Fibroblast of the aortic adventitia (primary cell): ENCODE results near the gene SLAMF8. TPM values are rescaled to one million over a fixed set of nuclear protein-coding genes. Genes with fewer than 3 reads are reported as not detected.

Source experiments
- DNase-seq: peaks from one replicate; pipeline ENCODE4 v3.0.0-alpha.2; 2010; ENCODE audit warnings: low read depth
- H3K4me3 ChIP-seq: 2 replicates; pipeline ENCODE4 v1.5.1; 2011; ENCODE audit warnings: low read depth, mild to moderate bottlenecking, control low read depth, low read length, moderate library complexity
- CTCF ChIP-seq: IDR thresholded peaks from 2 replicates; pipeline ENCODE4 v1.5.1; 2011; ENCODE audit warnings: mild to moderate bottlenecking, low read length, control low read depth, inconsistent platforms; ENCODE audit not compliant: insufficient read depth
- total RNA-seq: library from RNA; depleted of rRNA; stranded (reverse); fragments of >200 nt; gene quantifications from 2 replicates; pipeline ENCODE4 v1.2.3, GENCODE V29; 2012; ENCODE audit warnings: low replicate concordance

The SLAMF8 gene
- total RNA-seq, 1 donor = not detected

DNA sequence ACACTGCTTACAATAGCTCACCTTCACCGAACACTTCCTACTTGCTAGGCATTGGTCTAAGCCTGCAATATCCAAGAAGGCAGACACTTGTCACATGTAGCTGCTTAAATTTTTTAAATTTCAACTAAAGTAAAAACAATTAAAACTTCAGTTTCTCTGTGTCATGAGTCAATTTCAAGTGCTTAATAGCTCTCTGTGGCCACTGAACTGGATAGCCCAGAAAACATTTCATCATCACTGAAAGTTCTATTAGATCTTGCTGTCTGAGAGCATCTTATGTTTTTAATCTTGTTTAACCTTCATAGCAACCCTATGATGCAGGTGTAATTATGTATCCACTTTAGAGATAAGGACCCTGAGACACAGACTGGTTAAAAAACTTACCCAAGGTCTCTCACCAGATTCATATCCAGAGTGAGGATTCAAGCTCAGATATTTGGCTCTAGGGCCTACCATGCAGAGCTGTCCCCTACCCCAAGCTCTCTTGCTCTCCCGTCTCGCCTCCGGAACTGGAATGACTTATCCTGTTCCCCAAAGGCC lies 27.2 kb upstream of the SLAMF8 start:
- no peak overlapping the region for H3K4me3 ChIP-seq
- no peak for TF ChIP-seq CTCF
- DNase-seq = no peak

DNA sequence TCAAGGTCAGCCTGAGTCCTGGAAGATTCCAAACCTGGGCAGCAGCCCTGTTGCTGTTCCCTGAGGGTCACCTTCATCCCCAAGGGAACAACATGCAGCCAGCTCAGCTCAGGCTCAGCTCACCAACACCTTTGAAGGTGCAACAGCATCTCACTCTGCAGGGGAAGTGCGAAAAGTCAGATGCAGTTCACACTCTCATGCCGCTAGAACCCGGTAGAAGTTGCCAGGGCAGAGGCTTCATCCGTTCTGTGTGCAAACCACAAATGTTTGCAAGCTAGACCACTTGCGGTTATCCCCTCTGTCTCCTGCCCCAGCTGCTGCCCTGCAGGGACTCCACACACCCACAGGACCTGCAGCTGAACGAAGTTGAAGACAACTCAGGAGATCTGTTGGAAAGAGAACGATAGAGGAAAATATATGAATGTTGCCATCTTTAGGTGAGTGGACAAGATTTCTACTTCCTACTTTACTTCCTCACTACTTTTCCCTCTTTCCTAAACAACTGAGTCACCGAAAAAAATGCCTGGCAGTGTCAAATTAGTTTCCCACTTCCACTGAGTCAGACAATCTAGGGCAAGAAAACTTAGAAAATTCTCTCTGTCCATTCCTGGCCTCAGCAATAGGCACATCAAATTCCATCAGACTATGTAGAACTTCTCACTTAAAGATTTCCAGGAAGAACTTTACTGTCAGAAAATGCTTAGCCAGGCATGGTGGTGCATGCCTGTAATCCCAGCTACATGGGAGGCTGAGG lies 26.3 kb upstream of the SLAMF8 start:
- H3K4me3 ChIP-seq = no peak overlapping the region
- no peak for TF ChIP-seq CTCF
- DNase-seq = no peak

DNA sequence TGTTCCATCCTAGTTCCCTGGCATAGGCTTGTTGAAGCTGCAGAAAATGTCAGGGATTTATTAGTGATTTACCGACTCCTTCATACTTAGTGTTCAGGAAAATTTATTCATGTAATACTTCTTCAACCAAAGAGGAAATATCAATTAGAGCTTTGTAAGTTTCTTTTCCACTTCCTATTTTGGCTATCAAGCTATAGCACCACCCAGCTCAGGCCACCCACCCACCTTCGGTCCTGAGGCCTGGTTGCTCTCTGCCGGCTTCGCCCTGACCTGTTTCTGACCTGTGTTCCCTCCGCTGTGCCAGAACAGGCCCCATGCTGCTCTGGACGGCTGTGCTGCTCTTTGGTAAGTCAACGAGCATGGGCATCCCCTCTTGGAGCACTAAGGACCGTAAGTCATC lies 24.6 kb upstream of the SLAMF8 start, which contains the start of gene FCRL6:
FCRL6 (plus strand) TSS at position 250 of the 400 bp plus-strand sequence; CDS start at position 315, 65 bp downstream.
- no peak for DNase-seq
- no peak for TF ChIP-seq CTCF
- H3K4me3 ChIP-seq = no peak within 1 kb of the TSS

- TF ChIP-seq CTCF = no peak
- no peak overlapping the region for H3K4me3 ChIP-seq
- no peak for DNase-seq
Observed at GRCh38 chr1:159803956-159804689, 22.6 kb upstream of the SLAMF8 start.

DNA sequence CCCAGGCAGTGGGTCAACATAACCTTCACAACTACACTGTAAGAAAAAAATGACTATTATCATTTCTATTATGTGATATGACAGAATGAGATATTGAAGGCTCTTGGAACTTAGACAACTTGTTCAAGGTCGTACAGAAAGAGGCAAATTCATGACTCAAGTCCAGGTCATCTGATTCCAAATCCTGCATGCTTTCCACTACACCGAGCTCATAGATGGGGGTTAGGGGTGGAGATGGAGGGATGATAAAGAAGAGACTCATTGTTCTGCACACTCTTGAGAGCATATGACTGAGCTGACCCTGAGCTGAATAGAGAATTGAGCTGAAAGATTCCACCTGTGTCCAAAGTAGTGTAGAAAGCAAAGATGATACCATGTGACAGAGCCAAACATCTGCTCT lies 21.7 kb upstream of the SLAMF8 start:
- H3K4me3 ChIP-seq = no peak overlapping the region
- DNase-seq = peak; percentile 18
- no peak for TF ChIP-seq CTCF

- DNase-seq = no peak
- no peak for TF ChIP-seq CTCF
- H3K4me3 ChIP-seq = no peak overlapping the region
Observed at GRCh38 chr1:159815926-159816325, 10.7 kb upstream of the SLAMF8 start.
